Kidney epithelial cell (primary cell): ENCODE results near the gene UGT2B17. TPM values are rescaled to one million over a fixed set of nuclear protein-coding genes. Genes with fewer than 3 reads are reported as not detected.
"Not testable (repeated sequence)": the region's sequence is repeated elsewhere in the genome, so short reads cannot be mapped to it uniquely, and the experiment has no call there.

Source experiments
- DNase-seq: peaks from one replicate; pipeline ENCODE4 v3.0.0-alpha.2; 2010; ENCODE audit warnings: low read depth
- H3K27me3 ChIP-seq: 2 replicates; pipeline ENCODE4 v1.6.0; 2011; ENCODE audit warnings: low read length; ENCODE audit not compliant: control insufficient read depth, insufficient read depth
- H3K36me3 ChIP-seq: 2 replicates; pipeline ENCODE4 v1.5.1; 2011; ENCODE audit warnings: low read length; ENCODE audit not compliant: control insufficient read depth, insufficient read depth
- H3K4me3 ChIP-seq: 2 replicates; pipeline ENCODE4 v1.5.1; 2011; ENCODE audit warnings: low read depth, mild to moderate bottlenecking, control low read depth, low read length
- CTCF ChIP-seq: IDR thresholded peaks from 2 replicates; pipeline ENCODE4 v1.5.1; 2011; ENCODE audit warnings: mild to moderate bottlenecking, moderate library complexity, low read length, control low read depth, inconsistent platforms; ENCODE audit not compliant: insufficient read depth, poor library complexity, severe bottlenecking
- total RNA-seq: library from RNA; depleted of rRNA; stranded (reverse); fragments of >200 nt; gene quantifications from 2 replicates; pipeline ENCODE4 v1.2.3, GENCODE V29; 2015

UGT2B17 gene
- total RNA-seq, 1 donor from 2014 or later: not detected

- H3K4me3 ChIP-seq: no peak overlapping the region
- no peaks in the 10 kb centered on the region for H3K27me3 ChIP-seq
- DNase-seq: no peak
- no peaks in the 10 kb centered on the region for H3K36me3 ChIP-seq
- no peak for TF ChIP-seq CTCF
Measured at GRCh38 chr4:68589790-68590189, 13.7 kb upstream of the UGT2B17 start.

- no peak for TF ChIP-seq CTCF
- no peak for DNase-seq
- no peak overlapping the region for H3K4me3 ChIP-seq
- H3K36me3 ChIP-seq: no peaks in the 10 kb centered on the region
- no peaks in the 10 kb centered on the region for H3K27me3 ChIP-seq
Measured at GRCh38 chr4:68582339-68582717, 6.2 kb upstream of the UGT2B17 start.

- DNase-seq: no peak
- no peak overlapping the region for H3K4me3 ChIP-seq
- no peak for TF ChIP-seq CTCF
- no peaks in the 10 kb centered on the region for H3K36me3 ChIP-seq
- no peaks in the 10 kb centered on the region for H3K27me3 ChIP-seq
Measured at GRCh38 chr4:68581383-68582338, 5.5 kb upstream of the UGT2B17 start.

GRCh38 chr4:68577590-68577989 lies 1.5 kb upstream of the UGT2B17 start:
- Histone ChIP-seq H3K27me3 (no peaks in the 10 kb centered on the region), H3K36me3 (no peaks in the 10 kb centered on the region), H3K4me3 (no peak overlapping the region)
- DNase-seq: no peak
- no peak for TF ChIP-seq CTCF

- not testable (repeated sequence) for H3K36me3 ChIP-seq, H3K27me3 ChIP-seq, H3K4me3 ChIP-seq, DNase-seq
Measured at GRCh38 chr4:68575636-68576035, 486 bp downstream of the UGT2B17 start.

- Histone ChIP-seq H3K27me3 (no peaks in the 10 kb centered on the region), H3K36me3 (no peaks in the 10 kb centered on the region), H3K4me3 (no peak overlapping the region)
- no peak for DNase-seq
- TF ChIP-seq CTCF: no peak
Measured at GRCh38 chr4:68575081-68575480, 1.0 kb downstream of the UGT2B17 start.
